H9 (cell line): ENCODE results near the gene COX6B2. TPM values are rescaled to one million over a fixed set of nuclear protein-coding genes. Genes with fewer than 3 reads are reported as not detected.

Source experiments
- DNase-seq: peaks from one replicate; pipeline ENCODE4 v3.0.0-alpha.2; 2017
- H2AFZ ChIP-seq: one replicate; pipeline ENCODE4 v1.6.1; 2013; ENCODE audit warnings: mild to moderate bottlenecking, low read length, control low read depth, moderate library complexity
- H2AK5ac ChIP-seq: 2 replicates; pipeline ENCODE4 v1.6.1; 2013; ENCODE audit warnings: low read length, control low read depth, mixed read lengths; ENCODE audit not compliant: insufficient read length
- H2BK120ac ChIP-seq: one replicate; pipeline ENCODE4 v1.6.1; 2013; ENCODE audit warnings: low read depth, mild to moderate bottlenecking, low read length, control low read depth, inconsistent platforms; ENCODE audit not compliant: poor library complexity, severe bottlenecking
- H2BK12ac ChIP-seq: 2 replicates; pipeline ENCODE4 v1.6.1; 2013; ENCODE audit warnings: low read length, control low read depth, mixed read lengths, low read depth; ENCODE audit not compliant: insufficient read length
- H2BK15ac ChIP-seq: 2 replicates; pipeline ENCODE4 v1.6.1; 2013; ENCODE audit warnings: low read depth, low read length, control low read depth
- H2BK20ac ChIP-seq: one replicate; pipeline ENCODE4 v1.6.1; 2013; ENCODE audit warnings: low read depth, mild to moderate bottlenecking, low read length, control low read depth, inconsistent platforms; ENCODE audit not compliant: poor library complexity, severe bottlenecking
- H2BK5ac ChIP-seq: 2 replicates; pipeline ENCODE4 v1.6.1; 2013; ENCODE audit warnings: low read length, control low read depth, mixed read lengths; ENCODE audit not compliant: insufficient read length
- H3K14ac ChIP-seq: 2 replicates; pipeline ENCODE4 v1.6.1; 2013; ENCODE audit warnings: low read length, control low read depth; ENCODE audit not compliant: insufficient read depth
- H3K18ac ChIP-seq: 2 replicates; pipeline ENCODE4 v1.6.1; 2013; ENCODE audit warnings: low read depth, mild to moderate bottlenecking, mixed read lengths, low read length, control low read depth; ENCODE audit not compliant: insufficient read length
- H3K23ac ChIP-seq: 2 replicates; pipeline ENCODE4 v1.6.1; 2013; ENCODE audit warnings: low read length, control low read depth, mixed read lengths, low read depth; ENCODE audit not compliant: insufficient read length
- H3K23me2 ChIP-seq: 2 replicates; pipeline ENCODE4 v1.6.1; 2013; ENCODE audit warnings: low read depth, mild to moderate bottlenecking, mixed read lengths, low read length, control low read depth; ENCODE audit not compliant: insufficient read length, poor library complexity, severe bottlenecking
- H3K27ac ChIP-seq: 2 replicates; pipeline ENCODE4 v1.5.1; 2013; ENCODE audit warnings: low read length, control low read depth, mixed read lengths, low read depth; ENCODE audit not compliant: insufficient read length
- H3K27me3 ChIP-seq: 2 replicates; pipeline ENCODE4 v1.6.1; 2013; ENCODE audit warnings: low read length, control low read depth, inconsistent platforms; ENCODE audit not compliant: insufficient read depth
- H3K4ac ChIP-seq: 2 replicates; pipeline ENCODE4 v1.6.1; 2013; ENCODE audit warnings: low read depth, mild to moderate bottlenecking, control low read depth, inconsistent platforms, low read length, moderate library complexity
- H3K4me1 ChIP-seq: 2 replicates; pipeline ENCODE4 v1.6.1; 2013; ENCODE audit warnings: low read length, control low read depth, inconsistent platforms; ENCODE audit not compliant: insufficient read depth
- H3K4me2 ChIP-seq: 2 replicates; pipeline ENCODE4 v1.6.1; 2013; ENCODE audit warnings: low read length, control low read depth, mixed read lengths; ENCODE audit not compliant: insufficient read length, insufficient read depth
- H3K56ac ChIP-seq: 2 replicates; pipeline ENCODE4 v1.6.1; 2013; ENCODE audit warnings: low read depth, mild to moderate bottlenecking, mixed read lengths, low read length, control low read depth; ENCODE audit not compliant: insufficient read length
- H3K79me1 ChIP-seq: 2 replicates; pipeline ENCODE4 v1.6.1; 2013; ENCODE audit warnings: low read depth, mild to moderate bottlenecking, moderate library complexity, low read length, control low read depth, inconsistent platforms; ENCODE audit not compliant: insufficient read depth, poor library complexity, severe bottlenecking
- H3K79me2 ChIP-seq: 2 replicates; pipeline ENCODE4 v1.6.1; 2013; ENCODE audit warnings: low read length, control low read depth, inconsistent platforms; ENCODE audit not compliant: insufficient read depth
- H3K9ac ChIP-seq: 2 replicates; pipeline ENCODE4 v1.6.1; 2013; ENCODE audit warnings: low read length, control low read depth, mixed read lengths; ENCODE audit not compliant: insufficient read length; ENCODE audit errors: extremely low read depth
- H3K9me3 ChIP-seq: one replicate; pipeline ENCODE4 v1.6.1; 2013; ENCODE audit warnings: low read depth, low read length, inconsistent platforms; ENCODE audit not compliant: control insufficient read depth
- H3T11ph ChIP-seq: one replicate; pipeline ENCODE4 v1.6.1; 2013; ENCODE audit warnings: mild to moderate bottlenecking, low read length, control low read depth, inconsistent platforms
- H4K20me1 ChIP-seq: one replicate; pipeline ENCODE4 v1.6.1; 2013; ENCODE audit not compliant: control insufficient read depth, insufficient read length, insufficient read depth
- H4K5ac ChIP-seq: 2 replicates; pipeline ENCODE4 v1.6.1; 2013; ENCODE audit warnings: low read depth, mild to moderate bottlenecking, mixed read lengths, low read length, control low read depth; ENCODE audit not compliant: insufficient read length
- H4K8ac ChIP-seq: replicated peaks from 2 replicates; pipeline ENCODE4 v1.6.1; 2013; ENCODE audit warnings: low read length, control low read depth, mixed read lengths, low read depth; ENCODE audit not compliant: insufficient read length
- H4K91ac ChIP-seq: 2 replicates; pipeline ENCODE4 v1.6.1; 2013; ENCODE audit warnings: low read depth, mild to moderate bottlenecking, moderate library complexity, mixed read lengths, low read length, control low read depth; ENCODE audit not compliant: insufficient read length
- H3K27ac Mint-ChIP-seq, 3 experiments: 2 replicates in 2 of 3; 3 replicates in 1 of 3; pipeline ENCODE4 v1.8.0; 2020 to 2021; ENCODE audit warnings: mixed read lengths in 3 of 3, mild to moderate bottlenecking in 1 of 3, moderate library complexity in 1 of 3
- H3K27me3 Mint-ChIP-seq: 2 replicates; pipeline ENCODE4 v1.8.0; 2021; ENCODE audit warnings: low read depth, mild to moderate bottlenecking, moderate library complexity, mixed read lengths
- H3K36me3 Mint-ChIP-seq, 3 experiments: 2 replicates in 2 of 3; 3 replicates in 1 of 3; pipeline ENCODE4 v1.8.0; 2020 to 2021; ENCODE audit warnings: low read depth in 3 of 3, mixed read lengths in 3 of 3; ENCODE audit not compliant: insufficient read depth in 1 of 3
- H3K4me1 Mint-ChIP-seq, 2 experiments: 2 replicates each; pipeline ENCODE4 v1.8.0; 2020; ENCODE audit warnings: mixed read lengths in 2 of 2
- H3K4me3 Mint-ChIP-seq, 2 experiments: 2 replicates in 1 of 2; 3 replicates in 1 of 2; pipeline ENCODE4 v1.8.0; 2020 to 2021; ENCODE audit warnings: mild to moderate bottlenecking in 2 of 2, mixed read lengths in 2 of 2, moderate library complexity in 1 of 2
- H3K9me3 Mint-ChIP-seq, 2 experiments: 2 replicates in 1 of 2; 3 replicates in 1 of 2; pipeline ENCODE4 v1.8.0; 2020; ENCODE audit warnings: mild to moderate bottlenecking in 2 of 2, mixed read lengths in 2 of 2, moderate library complexity in 1 of 2
- WGBS: extraction: QIAGEN DNeasy Blood & Tissue Kit; methylation state at CpG from one replicate; pipeline ENCODE4 v1.1.7; 2013; ENCODE audit warnings: missing lambda C conversion rate, low lambda C conversion rate, mixed read lengths; ENCODE audit not compliant: insufficient read length; ENCODE audit errors: extremely low coverage; 5-methylcytosine and 5-hydroxymethylcytosine counted together
- total RNA-seq: library from RNA; stranded (reverse); gene quantifications from 2 replicates; pipeline ENCODE4 v1.2.1, GENCODE V29; 2021
- TF ChIP-seq, protein P1 (sequence below): fragments of 200-600 bp; sonication (generic); conservative IDR thresholded peaks from 3 replicates; pipeline ENCODE4 v1.8.0; 2021; ENCODE audit warnings: antibody characterized with exemption, mild to moderate bottlenecking

The COX6B2 gene
- total RNA-seq, 1 experiment from 2014 or later: 4.0 TPM

DNA sequence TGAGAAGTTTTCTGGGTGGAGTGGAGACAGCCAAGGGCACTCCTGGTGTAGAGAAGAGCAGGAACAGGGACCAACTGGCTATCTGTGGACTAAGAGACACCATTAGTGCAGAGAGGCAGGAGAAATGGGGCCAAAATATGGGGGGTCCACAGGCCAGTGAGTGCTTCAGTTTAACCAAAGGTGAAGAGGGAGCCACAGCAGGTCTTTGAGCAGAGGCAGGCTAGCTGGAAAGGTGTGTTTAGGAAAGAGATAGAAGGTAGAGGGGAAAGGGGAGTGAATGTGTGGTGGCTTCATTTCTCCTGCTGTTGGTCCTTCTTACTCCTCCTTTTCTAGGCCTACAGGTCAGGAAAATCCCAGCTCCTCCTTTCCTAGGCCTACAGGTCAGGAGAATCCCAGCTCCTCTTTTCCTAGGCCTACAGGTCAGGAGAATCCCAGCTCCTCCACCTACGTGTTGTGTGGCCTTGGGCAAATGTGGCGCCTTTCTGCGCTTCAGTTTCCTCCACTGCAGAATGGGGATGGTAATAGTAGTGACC lies 28.1 kb upstream of the COX6B2 start:
- H4K20me1 ChIP-seq: no peaks in the 10 kb centered on the region
- H3K56ac ChIP-seq: no peak overlapping the region
- H3K27me3 ChIP-seq: peaks cover 2% of the 10 kb centered on the region; the same call in 1 of the 2 replicates
- no peak overlapping the region for H4K8ac ChIP-seq
- H2AFZ ChIP-seq: no peak overlapping the region
- H2BK20ac ChIP-seq: no peak overlapping the region
- Mint-ChIP-seq H3K27ac (no peak overlapping the region), H3K4me1 (peaks cover 32 to 42% of the 10 kb centered on the region in 2 experiments), H3K27me3 (peaks cover 45% of the 10 kb centered on the region), H3K4me3 (peak overlapping the region; percentile 75 to 85), H3K36me3 (peaks cover 19 to 31% (median 21%) of the 10 kb centered on the region in 3 experiments), H3K9me3 (peaks cover 2 to 3% of the 10 kb centered on the region in 2 experiments; a peak in 2 of 5 replicates)
- H3K23me2 ChIP-seq: peaks cover 31% of the 10 kb centered on the region
- peaks cover 5% of the 10 kb centered on the region; the same call in 1 of the 2 replicates for H3K4me1 ChIP-seq
- no CpG with 5 or more reads among the region's 3 CpGs for WGBS
- H3K4me2 ChIP-seq: no peak overlapping the region
- no peak overlapping the region for H3K4ac ChIP-seq
- H3K9ac ChIP-seq: no peak overlapping the region
- no peak overlapping the region for H3K23ac ChIP-seq
- H3T11ph ChIP-seq: no peak overlapping the region
- H2BK120ac ChIP-seq: no peak overlapping the region
- no peak overlapping the region for H2BK12ac ChIP-seq
- H2AK5ac ChIP-seq: no peak overlapping the region
- H3K18ac ChIP-seq: no peak overlapping the region
- H3K14ac ChIP-seq: no peak overlapping the region
- no peaks in the 10 kb centered on the region for H3K9me3 ChIP-seq
- DNase-seq: no peak
- H3K27ac ChIP-seq: no peak overlapping the region
- TF ChIP-seq, protein P1, sequence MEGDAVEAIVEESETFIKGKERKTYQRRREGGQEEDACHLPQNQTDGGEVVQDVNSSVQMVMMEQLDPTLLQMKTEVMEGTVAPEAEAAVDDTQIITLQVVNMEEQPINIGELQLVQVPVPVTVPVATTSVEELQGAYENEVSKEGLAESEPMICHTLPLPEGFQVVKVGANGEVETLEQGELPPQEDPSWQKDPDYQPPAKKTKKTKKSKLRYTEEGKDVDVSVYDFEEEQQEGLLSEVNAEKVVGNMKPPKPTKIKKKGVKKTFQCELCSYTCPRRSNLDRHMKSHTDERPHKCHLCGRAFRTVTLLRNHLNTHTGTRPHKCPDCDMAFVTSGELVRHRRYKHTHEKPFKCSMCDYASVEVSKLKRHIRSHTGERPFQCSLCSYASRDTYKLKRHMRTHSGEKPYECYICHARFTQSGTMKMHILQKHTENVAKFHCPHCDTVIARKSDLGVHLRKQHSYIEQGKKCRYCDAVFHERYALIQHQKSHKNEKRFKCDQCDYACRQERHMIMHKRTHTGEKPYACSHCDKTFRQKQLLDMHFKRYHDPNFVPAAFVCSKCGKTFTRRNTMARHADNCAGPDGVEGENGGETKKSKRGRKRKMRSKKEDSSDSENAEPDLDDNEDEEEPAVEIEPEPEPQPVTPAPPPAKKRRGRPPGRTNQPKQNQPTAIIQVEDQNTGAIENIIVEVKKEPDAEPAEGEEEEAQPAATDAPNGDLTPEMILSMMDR: no peak
- no peak overlapping the region for H2BK15ac ChIP-seq
- H4K91ac ChIP-seq: no peak overlapping the region
- no peak overlapping the region for H4K5ac ChIP-seq
- peaks cover 16% of the 10 kb centered on the region; the same call in 1 of the 2 replicates for H3K79me2 ChIP-seq
- peaks cover 8% of the 10 kb centered on the region for H3K79me1 ChIP-seq
- no peak overlapping the region for H2BK5ac ChIP-seq
